NK-92 (cell line): Measurements from ENCODE around the gene THRA.

ENCODE experiments used
- DNase-seq: peaks from one replicate; lab custom pipeline; 2025; ENCODE audit not compliant: unreplicated experiment; lab: John Stamatoyannopoulos, UW

THRA gene

GRCh38 chr17:40026816-40027613, 35.8 kb upstream of the THRA start:
- no peak for DNase-seq

GRCh38 chr17:40027614-40028012, 35.2 kb upstream of the THRA start:
- DNase-seq = no peak

GRCh38 chr17:40028595-40028994, 34.2 kb upstream of the THRA start:
- no peak for DNase-seq

DNA sequence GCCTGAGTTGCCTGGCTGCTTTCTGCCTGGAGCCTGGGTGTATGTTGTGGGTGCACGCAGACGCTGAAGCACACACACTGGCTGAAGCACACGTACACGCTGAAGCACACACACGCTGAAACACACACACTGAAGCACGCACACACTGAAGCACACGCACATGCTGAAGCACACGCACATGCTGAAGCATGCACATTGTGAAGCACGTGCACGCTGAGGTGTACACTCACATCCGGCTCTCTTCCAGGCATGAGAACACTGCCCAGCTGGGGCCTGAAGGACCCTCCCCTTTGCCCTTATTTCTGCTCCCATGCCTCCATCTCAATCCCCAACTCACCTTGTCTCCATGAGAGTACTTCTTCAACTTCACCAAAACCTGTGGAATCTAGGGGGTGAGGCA, 31.1 kb upstream of the THRA start:
- no peak for DNase-seq

DNA sequence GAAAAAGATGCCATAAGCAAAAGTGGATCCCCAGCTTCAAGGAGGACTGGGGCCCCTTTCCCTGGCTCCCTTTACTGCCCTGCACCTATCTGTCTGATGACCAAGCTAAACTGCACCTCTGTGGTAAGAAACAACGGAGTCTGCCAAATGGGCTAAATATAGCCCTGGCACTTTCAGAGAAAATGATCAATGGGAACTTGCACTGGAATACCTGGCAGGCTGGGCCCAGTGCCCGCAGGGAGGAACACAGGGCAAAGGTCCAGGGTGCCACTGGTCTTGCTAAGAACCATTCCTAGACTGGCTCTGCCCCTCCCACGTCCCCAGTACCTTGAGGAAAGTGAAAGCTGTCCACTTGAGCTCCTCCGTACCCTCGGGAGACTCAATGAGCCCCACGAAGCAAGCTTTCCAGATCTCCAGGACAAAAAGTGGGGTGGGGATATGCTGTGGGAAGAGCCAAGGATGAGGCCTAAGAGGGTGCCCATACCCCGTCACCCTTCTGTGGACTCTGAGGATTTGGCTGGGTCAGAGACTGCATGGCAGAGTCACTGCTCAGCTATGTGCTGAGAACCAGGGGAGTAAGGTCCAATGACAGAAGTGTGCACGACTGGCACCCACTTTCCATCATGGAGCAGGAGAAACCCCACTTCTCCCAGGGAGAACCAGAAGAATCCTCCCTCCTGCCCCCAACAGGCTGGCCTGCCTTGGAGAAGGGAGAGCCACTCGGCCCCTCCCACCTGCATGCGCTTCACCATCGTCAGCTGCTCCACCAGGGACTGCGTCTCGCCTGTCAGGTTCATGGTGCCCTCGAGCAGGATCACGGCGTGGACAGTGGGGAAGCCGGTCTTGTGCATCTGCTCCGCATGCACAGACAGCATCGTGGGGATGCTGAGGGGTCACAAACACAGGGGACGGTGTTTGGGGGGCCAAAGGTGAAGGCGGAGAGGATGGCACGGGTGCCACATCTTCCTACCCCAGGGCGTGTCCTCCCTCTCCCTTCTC, 30.1 kb upstream of the THRA start:
- no peak for DNase-seq

GRCh38 chr17:40033339-40033738, 29.4 kb upstream of the THRA start:
- no peak for DNase-seq

DNA sequence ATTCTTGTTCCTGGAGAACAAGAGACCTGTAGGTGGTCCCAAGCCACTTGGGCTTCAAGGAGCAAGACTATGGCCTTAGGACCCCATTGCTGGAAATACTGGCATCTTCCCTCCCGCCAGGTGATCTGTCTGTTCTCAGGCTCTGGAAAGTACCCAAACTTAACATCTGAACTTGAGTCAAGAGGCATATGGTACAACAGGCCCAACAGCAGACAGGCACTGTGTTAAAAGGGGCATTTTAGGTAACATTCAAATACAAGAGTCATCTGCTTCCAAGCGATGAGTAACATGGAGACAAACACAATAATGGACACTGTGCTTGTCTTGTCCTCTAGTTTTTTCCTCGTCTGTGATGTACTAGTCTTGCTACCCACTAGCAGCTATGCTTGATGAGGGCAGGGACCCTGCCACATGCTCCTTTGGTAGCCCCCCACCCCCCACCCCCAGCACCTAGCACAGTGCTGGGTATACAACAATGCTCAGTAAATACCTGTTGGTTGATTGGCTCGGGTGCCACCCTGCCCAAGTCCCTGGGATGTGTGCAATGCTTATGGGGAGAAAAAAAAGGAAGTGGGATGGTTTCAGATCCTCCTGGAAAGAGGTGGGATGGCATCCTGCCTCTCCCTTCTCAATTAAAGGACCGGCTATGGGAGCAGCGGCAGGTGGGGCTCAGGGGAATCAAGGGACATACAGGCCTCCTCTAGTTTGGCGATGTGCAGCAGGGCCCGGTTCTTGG, 28.2 kb upstream of the THRA start:
- DNase-seq = no peak

- no peak for DNase-seq
Observed at GRCh38 chr17:40035162-40035559, 27.6 kb upstream of the THRA start.

DNA sequence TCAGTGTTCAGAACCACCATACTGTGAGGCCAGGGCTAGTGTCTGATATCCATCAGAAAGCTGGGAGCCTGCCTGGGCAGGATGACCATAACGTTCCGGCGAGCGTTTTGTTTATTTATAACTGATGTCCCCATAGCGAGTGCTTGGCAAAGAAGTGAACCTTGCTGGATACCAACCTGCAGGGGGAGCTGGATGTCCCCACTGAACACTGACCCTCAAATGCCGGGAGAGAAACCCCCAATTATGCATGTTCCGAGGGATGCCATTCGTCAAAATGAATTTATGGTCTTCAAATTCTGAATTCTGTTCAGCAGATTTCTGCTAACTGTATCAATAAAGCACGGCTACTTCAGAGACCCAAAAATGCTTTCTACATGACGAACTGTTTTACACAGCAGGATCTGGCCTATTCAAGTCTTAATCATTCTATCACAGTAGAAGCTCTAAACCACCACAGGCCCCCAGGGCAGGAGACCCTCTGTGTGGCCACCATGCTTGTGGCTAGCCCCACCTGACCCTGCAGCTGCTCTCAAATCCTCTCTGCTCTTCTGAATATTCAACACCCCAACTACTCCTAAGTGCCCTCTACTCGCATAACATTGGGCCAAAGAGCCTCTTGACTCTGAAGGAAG, 23.8 kb upstream of the THRA start:
- no peak for DNase-seq

DNA sequence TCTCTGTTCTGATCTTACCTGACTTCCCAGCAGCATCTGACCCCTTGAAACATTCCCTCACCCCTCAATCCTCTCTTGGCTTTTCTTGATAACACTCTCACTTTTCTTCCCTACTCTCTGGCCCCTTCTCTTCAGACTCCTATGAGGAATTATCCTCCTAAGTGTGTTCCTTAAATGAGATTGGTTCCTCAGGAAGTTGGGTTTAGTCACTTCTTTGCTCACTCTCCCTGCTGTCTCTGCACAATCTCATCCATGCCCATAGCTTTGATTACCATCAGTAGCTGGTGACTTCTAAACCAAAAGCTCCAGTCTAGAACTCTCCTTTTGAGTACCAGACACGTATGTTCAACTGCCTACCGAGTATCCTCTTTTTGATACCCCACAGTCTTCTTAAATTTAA, 21.6 kb upstream of the THRA start:
- no peak for DNase-seq

DNA sequence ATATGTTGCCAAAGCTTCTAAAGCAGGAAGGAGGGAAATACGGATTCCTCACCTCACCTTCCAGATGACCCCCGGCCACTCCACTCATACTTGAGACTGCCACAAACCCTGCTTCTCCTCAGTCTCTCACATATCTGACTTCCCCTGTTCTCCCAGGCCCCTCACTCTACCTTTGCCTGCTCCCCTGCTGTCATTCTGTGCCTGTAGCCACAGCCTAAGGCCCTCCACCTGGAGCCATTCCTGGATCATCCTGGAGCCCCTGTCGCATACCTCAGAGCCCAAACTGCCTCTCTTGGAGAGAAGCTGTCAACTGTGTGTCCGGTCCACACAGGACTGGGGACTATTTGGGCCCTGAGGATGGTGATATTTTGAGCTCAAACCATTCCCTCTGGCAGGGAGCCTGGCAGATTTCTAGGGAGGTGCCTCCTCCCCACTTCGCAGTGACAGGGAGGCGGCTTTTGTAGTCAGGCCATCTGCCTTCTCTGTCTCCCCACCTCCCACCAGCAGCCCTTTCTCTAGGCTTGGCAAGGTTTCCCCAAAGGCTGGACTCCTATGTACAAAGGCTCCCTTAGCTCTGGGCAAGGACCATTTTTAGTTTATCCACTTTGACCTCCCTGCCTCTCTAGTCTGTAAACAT, 6.3 kb upstream of the THRA start:
- no peak for DNase-seq

- DNase-seq = no peak
Observed at GRCh38 chr17:40058186-40058784, 4.5 kb upstream of the THRA start.

DNA sequence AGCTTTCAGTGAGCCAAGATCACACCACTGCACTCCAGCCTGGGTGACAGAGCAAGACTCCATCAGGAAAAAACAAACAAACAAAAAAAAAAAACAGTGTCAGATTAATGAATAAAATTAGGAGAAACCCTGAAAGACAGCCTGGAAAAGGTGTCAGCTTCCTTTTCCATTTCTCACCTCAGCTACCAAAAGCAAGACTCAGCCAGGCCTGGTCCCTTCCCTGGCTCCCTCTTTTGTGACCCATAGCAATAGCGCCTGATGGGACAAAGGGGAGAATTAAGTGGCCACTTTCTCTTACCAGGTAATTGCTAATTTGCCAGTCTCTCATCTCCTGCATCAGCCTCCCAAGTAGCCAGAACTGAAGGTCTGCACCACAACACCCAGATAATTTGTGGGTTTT, 3.9 kb upstream of the THRA start:
- no peak for DNase-seq

- DNase-seq = no peak
Observed at GRCh38 chr17:40059729-40060475, 2.9 kb upstream of the THRA start.

- DNase-seq = no peak
Observed at GRCh38 chr17:40060887-40061608, 1.7 kb upstream of the THRA start.

- DNase-seq = no peak
Observed at GRCh38 chr17:40061609-40062038, 1.1 kb upstream of the THRA start.

DNA sequence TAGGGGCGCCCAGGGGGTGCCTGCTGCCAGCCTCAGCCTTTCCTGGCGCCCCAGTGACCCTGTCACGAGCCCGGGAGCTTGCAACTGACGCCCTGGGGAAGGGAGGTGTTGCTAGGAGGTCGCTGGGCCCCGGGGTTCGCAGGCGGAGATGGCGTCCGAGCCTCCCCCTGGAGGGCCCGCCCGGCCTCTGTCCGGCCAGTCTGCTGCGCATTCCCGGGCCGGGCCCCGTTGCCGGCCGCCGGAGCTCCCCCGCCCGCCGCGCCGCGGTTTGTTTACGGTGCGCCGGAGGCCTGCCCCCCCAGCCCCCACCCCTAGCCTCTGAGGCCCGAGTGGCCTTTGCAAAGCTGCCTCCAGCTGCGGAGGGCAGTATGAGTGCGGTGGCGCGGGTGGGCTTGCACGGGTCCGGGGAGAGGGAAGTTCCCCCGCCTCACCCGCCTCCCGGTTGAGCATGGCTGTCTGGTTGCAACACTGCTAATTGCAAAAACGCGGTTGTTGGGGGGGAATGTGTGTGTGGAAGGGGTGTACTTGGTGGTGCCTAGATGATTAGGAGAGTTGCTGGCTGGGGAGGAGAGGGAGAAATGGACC, 514 bp downstream of the THRA start:
- no peak for DNase-seq

GRCh38 chr17:40063901-40064531, 1.3 kb downstream of the THRA start:
- DNase-seq = no peak
